GM19463 (cell line): Measurements from ENCODE around the gene CGRRF1.

Experiments
- ATAC-seq: cut with Tn5 transposase; IDR thresholded peaks from one replicate; pipeline ENCODE4 v1.9.1; 2021; ENCODE audit warnings: mild to moderate bottlenecking, moderate library complexity; ENCODE audit not compliant: unreplicated experiment

The CGRRF1 gene, protein sequence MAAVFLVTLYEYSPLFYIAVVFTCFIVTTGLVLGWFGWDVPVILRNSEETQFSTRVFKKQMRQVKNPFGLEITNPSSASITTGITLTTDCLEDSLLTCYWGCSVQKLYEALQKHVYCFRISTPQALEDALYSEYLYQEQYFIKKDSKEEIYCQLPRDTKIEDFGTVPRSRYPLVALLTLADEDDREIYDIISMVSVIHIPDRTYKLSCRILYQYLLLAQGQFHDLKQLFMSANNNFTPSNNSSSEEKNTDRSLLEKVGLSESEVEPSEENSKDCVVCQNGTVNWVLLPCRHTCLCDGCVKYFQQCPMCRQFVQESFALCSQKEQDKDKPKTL

GRCh38 chr14:54509546-54510501 lies at the start of gene CGRRF1:
CGRRF1 (plus strand) TSS chr14:54509906; CDS start chr14:54509960, 54 bp downstream.
- peak; percentile 94 for ATAC-seq

DNA sequence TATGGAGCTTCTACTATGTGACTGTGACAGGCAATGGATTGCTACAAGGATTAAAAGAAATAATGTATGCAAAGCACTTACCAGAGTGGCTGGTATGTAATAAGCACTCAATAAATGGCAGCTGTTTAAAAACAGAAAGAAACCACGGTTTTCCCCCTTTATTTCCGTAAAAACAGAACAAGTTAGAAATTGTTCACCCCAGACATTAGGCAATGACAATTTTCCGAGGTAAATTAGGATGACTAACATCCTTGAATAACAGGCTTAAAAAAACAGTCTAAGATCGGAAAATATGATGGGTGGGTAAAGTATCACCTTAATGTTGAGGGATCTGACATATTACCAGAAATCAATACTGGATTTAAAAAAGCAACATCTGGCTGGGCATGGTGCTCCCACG lies 47.7 kb upstream of the CGRRF1 start:
- no peak for ATAC-seq

DNA sequence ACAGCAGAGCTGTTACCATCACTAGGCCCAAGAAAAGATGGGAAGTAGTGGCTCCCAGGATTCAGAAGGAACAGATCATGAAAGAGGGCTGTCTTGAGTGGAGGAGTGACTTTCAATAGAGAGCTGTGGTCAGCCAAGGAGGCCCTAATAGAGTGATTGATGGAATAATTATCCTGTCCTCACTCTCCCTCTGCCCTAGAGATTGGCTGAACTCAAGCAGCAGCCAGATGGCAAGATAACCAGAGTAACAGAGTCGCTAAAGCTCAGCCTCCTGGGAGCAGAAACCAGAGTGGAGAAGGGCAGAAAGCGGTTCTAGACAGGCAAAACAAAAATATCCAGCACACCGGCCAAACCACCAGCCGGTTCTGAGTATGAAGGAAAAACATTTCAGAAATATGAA lies 44.1 kb upstream of the CGRRF1 start:
- ATAC-seq, result no peak

DNA sequence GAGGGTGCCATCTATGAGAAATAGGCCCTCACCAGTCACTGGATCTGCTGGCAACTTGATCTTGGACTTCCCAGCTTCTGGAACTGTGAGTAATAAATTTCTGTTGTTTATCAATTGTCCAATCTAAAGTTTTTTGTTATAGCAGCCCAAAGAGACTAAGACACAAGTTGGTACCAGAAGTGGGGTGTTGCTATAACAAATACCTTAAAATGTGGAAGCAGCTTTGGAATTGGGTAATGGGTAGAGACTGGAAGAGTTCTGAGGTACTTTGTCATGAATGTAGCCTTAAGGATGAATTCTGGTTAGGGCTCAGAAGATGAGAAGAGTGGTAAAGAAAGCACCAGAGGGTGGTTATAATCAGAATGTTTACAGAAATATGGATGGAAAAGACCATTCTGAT lies 42.4 kb upstream of the CGRRF1 start:
- ATAC-seq, result no peak

- ATAC-seq, result no peak
These were observed 39.0 kb upstream of the CGRRF1 start for GRCh38 chr14:54470701-54471100.

- ATAC-seq, result no peak
These were observed 38.1 kb upstream of the CGRRF1 start for GRCh38 chr14:54471641-54472040.

DNA sequence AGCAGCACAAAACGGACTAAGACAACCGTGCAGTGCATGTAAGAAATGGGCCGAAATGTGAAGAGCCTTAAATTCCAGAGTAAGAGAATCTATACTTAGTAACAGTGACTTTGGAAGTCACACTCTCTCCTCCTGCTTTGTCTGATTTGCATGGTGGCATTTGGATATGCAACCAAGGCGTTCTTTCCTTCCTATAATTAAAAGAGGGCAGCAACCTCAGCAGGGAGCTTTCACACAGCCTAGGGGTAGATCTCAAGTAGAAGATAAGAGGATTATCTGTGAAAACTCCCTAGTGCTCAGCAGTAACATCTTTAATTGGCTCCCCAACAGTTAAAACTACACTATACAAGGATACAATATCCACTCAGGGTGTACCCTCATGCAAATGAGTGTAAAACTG lies 37.4 kb upstream of the CGRRF1 start:
- ATAC-seq, result no peak

GRCh38 chr14:54474232-54474793 lies 35.4 kb upstream of the CGRRF1 start:
- no peak for ATAC-seq

DNA sequence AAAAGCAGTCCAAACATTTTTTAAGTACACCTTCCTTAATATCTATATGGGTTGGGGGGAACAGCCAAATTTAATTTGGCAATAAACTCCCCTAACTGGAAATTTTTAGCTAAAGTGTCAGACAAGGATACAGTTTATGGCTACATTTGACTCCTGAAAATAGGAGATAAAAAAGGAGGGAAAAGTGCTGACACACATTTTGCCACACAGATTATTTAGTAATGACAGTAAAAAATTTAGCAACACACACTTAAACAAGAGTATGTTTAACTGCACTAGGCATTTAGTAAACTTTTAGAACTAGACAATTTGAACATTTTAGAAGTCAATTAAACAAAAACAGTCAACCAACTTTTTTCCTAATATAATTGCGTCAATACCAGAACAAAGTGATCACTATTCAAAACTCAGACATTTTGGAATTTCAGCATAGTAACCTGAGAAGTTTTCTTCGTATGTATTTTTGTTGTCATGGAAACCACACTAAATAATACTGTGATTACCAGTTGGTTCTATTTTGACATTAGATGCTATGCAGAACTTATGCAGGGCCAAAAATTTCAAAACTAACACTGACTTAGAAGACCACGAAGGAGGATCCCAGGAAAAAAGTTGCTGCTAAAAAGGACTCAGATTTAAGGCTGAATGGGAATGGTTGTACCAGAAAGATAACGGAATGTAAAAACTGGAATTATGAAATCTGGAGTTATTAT lies 34.4 kb upstream of the CGRRF1 start:
- no peak for ATAC-seq

DNA sequence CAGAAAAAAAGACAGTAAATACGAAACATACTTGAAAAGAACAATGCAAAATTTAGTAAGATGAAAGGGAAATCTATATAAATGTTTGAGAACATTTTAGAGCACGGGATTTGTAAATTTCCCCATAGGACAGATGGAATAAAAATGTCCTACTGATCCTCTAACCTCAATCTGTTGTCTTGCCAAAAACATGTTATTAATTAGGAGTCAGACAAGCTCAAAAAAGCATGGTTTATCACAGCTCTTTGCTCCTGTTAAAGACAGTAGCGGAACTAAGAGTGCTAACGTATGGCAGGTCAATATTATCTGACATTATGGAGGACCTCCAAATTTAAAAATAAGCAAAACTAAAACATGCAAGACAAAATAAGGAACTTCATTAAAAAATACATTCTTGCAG lies 33.8 kb upstream of the CGRRF1 start:
- ATAC-seq, result no peak

DNA sequence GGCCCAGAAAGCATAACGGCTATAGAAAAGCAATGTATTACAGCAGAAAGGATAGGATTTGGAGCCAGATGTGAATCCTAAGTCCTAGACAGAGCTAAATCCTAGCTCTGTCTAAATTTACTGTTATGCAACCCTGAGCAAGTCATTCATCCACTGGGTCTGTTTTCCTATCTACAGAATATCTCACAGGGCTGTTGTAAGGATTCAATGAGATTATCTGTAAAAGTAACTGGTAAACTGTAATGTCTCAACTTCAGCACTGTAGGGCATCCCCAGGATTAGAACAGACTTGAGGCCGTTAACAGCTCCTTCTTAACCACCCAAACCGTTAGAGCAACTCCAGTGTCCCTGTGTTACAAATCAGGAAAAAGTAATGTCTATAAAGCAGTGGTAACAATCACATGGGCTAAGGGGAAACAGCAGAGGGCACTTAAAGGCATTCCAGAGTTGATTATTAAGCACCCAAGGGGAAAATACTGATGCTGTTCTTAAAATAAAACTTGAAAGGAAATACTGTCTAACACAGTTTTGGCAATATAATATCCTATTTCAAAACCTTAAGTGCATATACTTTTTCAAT lies 31.0 kb upstream of the CGRRF1 start:
- no peak for ATAC-seq

DNA sequence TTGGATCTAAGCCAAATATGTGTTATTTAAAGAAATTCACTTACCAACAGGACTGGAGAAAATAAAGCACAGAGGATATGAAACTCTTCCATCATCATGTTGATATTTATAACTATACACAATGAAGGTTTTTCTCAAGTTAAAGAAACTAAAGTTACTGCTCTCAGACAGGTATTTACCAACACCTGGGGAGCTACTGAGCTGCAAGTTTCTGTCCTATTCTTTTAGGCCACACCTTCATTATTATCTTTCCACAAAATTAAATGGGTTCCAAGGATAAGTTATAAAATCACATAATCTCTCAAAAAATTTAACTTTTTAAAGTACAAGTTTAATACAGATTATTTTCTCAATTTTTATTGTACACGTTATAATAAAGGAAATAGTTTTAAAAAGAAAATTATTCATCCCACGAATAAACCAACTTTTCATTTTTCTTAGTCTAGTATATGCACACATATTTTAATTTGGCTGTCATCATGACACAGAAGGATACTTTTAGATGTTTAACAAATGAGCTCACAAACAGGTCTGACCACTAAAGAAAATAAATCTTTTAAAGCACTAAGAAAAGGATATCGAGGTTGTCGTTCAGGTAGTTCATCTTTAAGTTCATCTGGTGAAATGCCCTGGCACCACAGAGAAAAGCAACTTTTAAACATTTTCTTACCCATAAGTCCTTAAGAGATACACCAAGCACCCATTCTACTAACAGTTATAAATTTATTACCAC lies 28.7 kb upstream of the CGRRF1 start:
- ATAC-seq, result no peak

- ATAC-seq, result no peak
These were observed 28.0 kb upstream of the CGRRF1 start for GRCh38 chr14:54481695-54482094.

- no peak for ATAC-seq
These were observed 26.5 kb upstream of the CGRRF1 start for GRCh38 chr14:54483073-54483745.

DNA sequence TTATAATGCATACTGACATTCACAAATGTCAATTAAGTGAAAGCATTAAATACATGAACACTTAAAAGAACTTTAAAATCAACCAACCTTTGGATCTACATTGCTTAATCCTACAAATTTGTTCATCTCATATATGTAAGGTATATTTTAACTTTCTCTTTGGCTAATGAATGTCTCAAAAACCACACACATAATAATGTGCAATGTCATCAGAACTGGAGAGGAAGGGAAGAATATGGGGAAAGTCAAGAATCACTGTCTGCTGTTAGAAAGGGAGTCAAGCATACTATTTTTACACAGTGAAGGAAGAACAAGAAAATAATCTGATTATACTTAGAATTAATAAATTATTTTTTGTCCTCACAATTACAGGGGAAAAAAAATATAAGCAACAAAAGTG lies 25.9 kb upstream of the CGRRF1 start:
- ATAC-seq, result no peak

- no peak for ATAC-seq
These were observed 23.0 kb upstream of the CGRRF1 start for GRCh38 chr14:54486685-54487084.

- no peak for ATAC-seq
These were observed 21.9 kb upstream of the CGRRF1 start for GRCh38 chr14:54487771-54488170.

DNA sequence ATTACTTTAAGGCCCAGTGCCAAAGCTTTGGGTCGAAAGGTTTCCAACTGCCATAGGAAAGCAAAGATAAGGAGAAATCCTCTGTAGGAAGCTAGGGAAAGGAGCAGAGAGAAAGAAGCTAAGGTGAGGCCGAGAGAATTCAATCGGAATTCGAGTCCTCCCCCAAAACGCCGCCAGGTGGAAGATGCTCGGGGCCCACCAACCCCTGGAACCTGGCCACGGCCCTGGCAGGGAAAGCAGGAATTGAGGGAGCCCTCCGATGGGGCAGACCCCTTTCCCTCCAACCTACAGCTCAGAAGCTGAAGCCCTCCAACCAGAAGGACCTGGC lies 21.4 kb upstream of the CGRRF1 start:
- ATAC-seq, result no peak

GRCh38 chr14:54488646-54489317 lies 20.9 kb upstream of the CGRRF1 start, which contains the start of gene GMFB:
GMFB (minus strand) TSS chr14:54488980; CDS start chr14:54488927, 53 bp downstream.
- ATAC-seq, result peak; percentile 93
